Endothelial cell of umbilical vein (primary cell): ENCODE results near the gene SNCAIP.

Experiments used
- CTCF ChIP-seq, 2 donors: IDR thresholded peaks; 1 replicate in 1 of 2; 2 replicates in 1 of 2; pipeline ENCODE4 v1.5.1; 2011; ENCODE audit warnings: low read length in 2 of 2, mild to moderate bottlenecking in 2 of 2, moderate library complexity in 2 of 2, control low read depth in 1 of 2, inconsistent platforms in 1 of 2, low read depth in 1 of 2; ENCODE audit not compliant: insufficient read depth in 1 of 2; ENCODE audit errors: extremely low read depth in 1 of 2
- EZH2 ChIP-seq: IDR thresholded peaks from 2 replicates; pipeline ENCODE4 v1.6.1; 2012; ENCODE audit warnings: borderline replicate concordance, low read depth, mild to moderate bottlenecking, moderate library complexity, low read length, inconsistent platforms; ENCODE audit not compliant: severe bottlenecking
- MAX ChIP-seq: IDR thresholded peaks from 2 replicates; pipeline ENCODE4 v1.6.1; 2011; ENCODE audit not compliant: insufficient read depth, insufficient read length
- POLR2A ChIP-seq: IDR thresholded peaks from 2 replicates; pipeline ENCODE4 v1.6.1; 2012; ENCODE audit warnings: low read depth, mild to moderate bottlenecking, control low read depth, low read length

- no peak for TF ChIP-seq CTCF (IDR thresholded peaks at IDR 0.05; ENCODE audit: extremely low read depth in 1 of 2, insufficient read depth in 1 of 2, low read depth in 1 of 2, low read length in 2 of 2)
- no peak for TF ChIP-seq EZH2
- TF ChIP-seq POLR2A, result no peak
- TF ChIP-seq MAX, result no peak
Measured at GRCh38 chr5:122501089-122501435, 189.0 kb downstream of the SNCAIP start.
